Vagina (tissue), 2 donors: ENCODE results near the gene MINDY4B. TPM values are rescaled to one million over a fixed set of nuclear protein-coding genes. Genes with fewer than 3 reads are reported as not detected.

Source experiments
- DNase-seq, 2 donors: peaks; one replicate each; pipeline ENCODE4 v3.0.0-alpha.2; 2017; ENCODE audit errors: extremely low spot score in 2 of 2
- H3K27ac ChIP-seq: fragments of 200-600 bp; sonication (generic); one replicate; pipeline ENCODE4 v1.5.1; 2019
- H3K27me3 ChIP-seq: fragments of 200-600 bp; sonication (generic); one replicate; pipeline ENCODE4 v1.5.1; 2019
- H3K36me3 ChIP-seq, 2 donors: fragments of 200-600 bp; sonication (generic); one replicate each; pipeline ENCODE4 v1.5.1; 2017 to 2019
- H3K4me1 ChIP-seq: fragments of 200-600 bp; sonication (generic); one replicate; pipeline ENCODE4 v1.5.1; 2019
- H3K4me3 ChIP-seq, 2 donors: fragments of 200-600 bp; sonication (generic); 1 replicate in 1 of 2; 2 replicates in 1 of 2; pipeline ENCODE4 v1.5.1; 2016 to 2019
- H3K9me3 ChIP-seq: fragments of 200-600 bp; sonication (generic); one replicate; pipeline ENCODE4 v1.5.1; 2019
- POLR2A ChIP-seq, 2 donors: fragments of 450-650 bp; IDR thresholded peaks; one replicate each; pipeline ENCODE4 v1.6.1; 2017; ENCODE audit warnings: antibody characterized with exemption in 2 of 2, mild to moderate bottlenecking in 2 of 2, moderate library complexity in 2 of 2
- POLR2AphosphoS5 ChIP-seq, 2 donors: sonication (generic); formaldehyde crosslinking; IDR thresholded peaks; one replicate each; pipeline ENCODE4 v1.9.0; 2017; ENCODE audit warnings: antibody characterized with exemption in 2 of 2, mild to moderate bottlenecking in 2 of 2, low read depth in 1 of 2; ENCODE audit not compliant: insufficient read depth in 1 of 2
- intact Hi-C: fragments of 100-400 bp; cut with DNase I; formaldehyde crosslinking; loops from one replicate; pipeline ENCODE4 v1.15.1; 2023
- total RNA-seq: library from RNA; depleted of rRNA; stranded (reverse); fragments of >200 nt; gene quantifications from one replicate; pipeline ENCODE4 v1.2.3, GENCODE V29; 2016
- TF ChIP-seq, protein P1 (sequence below), 3 experiments: fragments of 450-650 bp in 2 of 3; fragments of 200-600 bp in 1 of 3; sonication (generic) in 1 of 3; IDR thresholded peaks; one replicate each; pipeline ENCODE4 v1.5.1; 2017 to 2019; ENCODE audit warnings: antibody characterized with exemption in 3 of 3, mild to moderate bottlenecking in 2 of 3, moderate library complexity in 2 of 3

MINDY4B gene
- total RNA-seq, 1 donor from 2014 or later = not detected

- no peak overlapping the region for H3K4me3 ChIP-seq
- H3K4me1 ChIP-seq = no peaks in the 10 kb centered on the region
- no peak for DNase-seq
- intact Hi-C loops = no loop called here
- H3K9me3 ChIP-seq = no peaks in the 10 kb centered on the region
- no peak overlapping the region for H3K27ac ChIP-seq
- TF ChIP-seq POLR2A (IDR thresholded peaks at IDR 0.05) (no peak), POLR2AphosphoS5 (IDR thresholded peaks at IDR 0.05; ENCODE audit: insufficient read depth in 1 of 2, low read depth in 1 of 2) (no peak)
- TF ChIP-seq, protein P1, sequence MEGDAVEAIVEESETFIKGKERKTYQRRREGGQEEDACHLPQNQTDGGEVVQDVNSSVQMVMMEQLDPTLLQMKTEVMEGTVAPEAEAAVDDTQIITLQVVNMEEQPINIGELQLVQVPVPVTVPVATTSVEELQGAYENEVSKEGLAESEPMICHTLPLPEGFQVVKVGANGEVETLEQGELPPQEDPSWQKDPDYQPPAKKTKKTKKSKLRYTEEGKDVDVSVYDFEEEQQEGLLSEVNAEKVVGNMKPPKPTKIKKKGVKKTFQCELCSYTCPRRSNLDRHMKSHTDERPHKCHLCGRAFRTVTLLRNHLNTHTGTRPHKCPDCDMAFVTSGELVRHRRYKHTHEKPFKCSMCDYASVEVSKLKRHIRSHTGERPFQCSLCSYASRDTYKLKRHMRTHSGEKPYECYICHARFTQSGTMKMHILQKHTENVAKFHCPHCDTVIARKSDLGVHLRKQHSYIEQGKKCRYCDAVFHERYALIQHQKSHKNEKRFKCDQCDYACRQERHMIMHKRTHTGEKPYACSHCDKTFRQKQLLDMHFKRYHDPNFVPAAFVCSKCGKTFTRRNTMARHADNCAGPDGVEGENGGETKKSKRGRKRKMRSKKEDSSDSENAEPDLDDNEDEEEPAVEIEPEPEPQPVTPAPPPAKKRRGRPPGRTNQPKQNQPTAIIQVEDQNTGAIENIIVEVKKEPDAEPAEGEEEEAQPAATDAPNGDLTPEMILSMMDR (IDR thresholded peaks at IDR 0.05) = no peak
- H3K36me3 ChIP-seq = no peaks in the 10 kb centered on the region
- no peaks in the 10 kb centered on the region for H3K27me3 ChIP-seq
Measured at GRCh38 chr3:150890831-150891230, 14.4 kb downstream of the MINDY4B start.

- Histone ChIP-seq H3K9me3 (no peaks in the 10 kb centered on the region), H3K27me3 (no peaks in the 10 kb centered on the region), H3K27ac (no peak overlapping the region), H3K36me3 (no peaks in the 10 kb centered on the region), H3K4me3 (no peak overlapping the region), H3K4me1 (no peaks in the 10 kb centered on the region)
- intact Hi-C loops = no loop called here
- TF ChIP-seq, protein P1 (IDR thresholded peaks at IDR 0.05) = no peak
- no peak for TF ChIP-seq POLR2AphosphoS5 (IDR thresholded peaks at IDR 0.05; ENCODE audit: insufficient read depth in 1 of 2, low read depth in 1 of 2)
- TF ChIP-seq POLR2A (IDR thresholded peaks at IDR 0.05) = no peak
- DNase-seq = no peak
Measured at GRCh38 chr3:150890295-150890694, 14.9 kb downstream of the MINDY4B start.

- Histone ChIP-seq H3K4me1 (no peaks in the 10 kb centered on the region), H3K27me3 (no peaks in the 10 kb centered on the region), H3K27ac (no peak overlapping the region), H3K9me3 (no peaks in the 10 kb centered on the region), H3K4me3 (no peak overlapping the region), H3K36me3 (no peaks in the 10 kb centered on the region)
- DNase-seq = no peak
- intact Hi-C loops = no loop called here
- TF ChIP-seq POLR2AphosphoS5 (IDR thresholded peaks at IDR 0.05; ENCODE audit: insufficient read depth in 1 of 2, low read depth in 1 of 2) = no peak
- no peak for TF ChIP-seq POLR2A (IDR thresholded peaks at IDR 0.05)
- TF ChIP-seq, protein P1 (IDR thresholded peaks at IDR 0.05) = no peak
Measured at GRCh38 chr3:150889106-150889505, 16.1 kb downstream of the MINDY4B start.

DNA sequence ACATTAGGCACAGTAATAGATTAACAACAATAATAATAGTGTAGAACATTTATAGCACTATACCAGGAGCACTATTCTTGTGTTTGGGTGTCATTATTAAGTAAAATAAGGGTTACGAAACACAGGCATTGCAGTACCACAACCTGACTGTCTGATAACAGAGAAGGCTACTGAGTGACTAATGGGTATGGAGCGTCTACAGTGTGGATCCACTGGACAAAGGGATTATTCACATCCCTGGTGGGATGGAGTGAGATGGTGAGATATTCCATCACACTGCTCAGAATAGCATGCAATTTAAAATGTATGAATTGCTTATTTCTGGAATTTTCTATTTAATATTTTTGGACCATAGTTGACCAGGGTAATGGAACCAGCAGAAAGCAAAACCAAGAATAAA lies 18.2 kb downstream of the MINDY4B start:
- no peak for DNase-seq
- H3K36me3 ChIP-seq = no peaks in the 10 kb centered on the region
- no peaks in the 10 kb centered on the region for H3K9me3 ChIP-seq
- H3K27ac ChIP-seq = no peak overlapping the region
- no peaks in the 10 kb centered on the region for H3K4me1 ChIP-seq
- no peaks in the 10 kb centered on the region for H3K27me3 ChIP-seq
- intact Hi-C loops = no loop called here
- no peak for TF ChIP-seq POLR2A (IDR thresholded peaks at IDR 0.05)
- TF ChIP-seq, protein P1 (IDR thresholded peaks at IDR 0.05) = no peak
- TF ChIP-seq POLR2AphosphoS5 (IDR thresholded peaks at IDR 0.05; ENCODE audit: insufficient read depth in 1 of 2, low read depth in 1 of 2) = no peak
- no peak overlapping the region for H3K4me3 ChIP-seq

DNA sequence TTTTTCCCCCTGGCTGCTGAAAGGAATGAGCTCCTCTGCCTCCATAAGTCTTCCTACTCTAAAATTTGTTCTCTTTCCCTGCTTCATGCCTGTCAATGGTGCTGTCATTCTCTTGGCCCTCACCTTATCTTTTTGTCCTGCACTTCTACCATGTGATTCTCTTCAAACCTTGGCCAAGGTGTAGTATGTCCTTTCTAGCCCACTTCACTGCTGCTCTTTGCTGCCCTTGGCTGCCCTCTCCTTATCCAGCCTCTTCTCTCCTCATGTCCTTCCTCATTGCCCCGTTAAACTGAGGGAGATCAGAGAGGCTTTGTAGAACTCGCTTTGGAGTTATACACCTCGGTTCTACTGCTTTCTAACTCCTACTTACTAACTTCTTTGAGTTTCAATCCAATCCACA lies 19.7 kb downstream of the MINDY4B start:
- H3K4me1 ChIP-seq = no peaks in the 10 kb centered on the region
- no peaks in the 10 kb centered on the region for H3K9me3 ChIP-seq
- no peak for DNase-seq
- intact Hi-C loops = no loop called here
- H3K27ac ChIP-seq = no peak overlapping the region
- no peaks in the 10 kb centered on the region for H3K36me3 ChIP-seq
- no peak overlapping the region for H3K4me3 ChIP-seq
- H3K27me3 ChIP-seq = no peaks in the 10 kb centered on the region
- TF ChIP-seq POLR2A (IDR thresholded peaks at IDR 0.05) = no peak
- no peak for TF ChIP-seq POLR2AphosphoS5 (IDR thresholded peaks at IDR 0.05; ENCODE audit: insufficient read depth in 1 of 2, low read depth in 1 of 2)
- TF ChIP-seq, protein P1 (IDR thresholded peaks at IDR 0.05) = no peak
